Neutrophil (primary cell): ENCODE data around the gene ACAA1.

Experiments used
- H3K27ac ChIP-seq: fragments of 200-600 bp; sonication (generic); 2 replicates; pipeline ENCODE4 v1.5.1; 2016; ENCODE audit warnings: mild to moderate bottlenecking, moderate library complexity
- H3K27me3 ChIP-seq: fragments of 200-600 bp; sonication (generic); 2 replicates; pipeline ENCODE4 v1.6.0; 2016; ENCODE audit warnings: mild to moderate bottlenecking
- H3K36me3 ChIP-seq: fragments of 200-600 bp; sonication (generic); 2 replicates; pipeline ENCODE4 v1.5.1; 2017
- H3K4me1 ChIP-seq, 2 experiments: fragments of 200-600 bp in 1 of 2; sonication (generic) in 1 of 2; 1 replicate in 1 of 2; 2 replicates in 1 of 2; pipeline versions ENCODE4 v1.5.1 to v1.6.1; 2013 to 2016; ENCODE audit warnings: low read depth in 1 of 2, low read length in 1 of 2, mild to moderate bottlenecking in 1 of 2, moderate library complexity in 1 of 2; ENCODE audit not compliant: control insufficient read depth in 1 of 2, insufficient read depth in 1 of 2
- H3K4me3 ChIP-seq, 2 experiments: fragments of 200-600 bp in 1 of 2; sonication (generic) in 1 of 2; 1 replicate in 1 of 2; 2 replicates in 1 of 2; pipeline ENCODE4 v1.5.1; 2013 to 2016; ENCODE audit warnings: low read depth in 1 of 2, low read length in 1 of 2, mild to moderate bottlenecking in 1 of 2, moderate library complexity in 1 of 2
- H3K9me3 ChIP-seq: fragments of 200-600 bp; sonication (generic); 2 replicates; pipeline ENCODE4 v1.5.1; 2016
- TF ChIP-seq, protein P1 (sequence below): fragments of 200-600 bp; sonication (generic); IDR thresholded peaks from 2 replicates; pipeline ENCODE4 v1.5.1; 2016; ENCODE audit warnings: antibody characterized with exemption

The ACAA1 gene

GRCh38 chr3:38115645-38116427 lies 21.1 kb downstream of the ACAA1 start:
- TF ChIP-seq, protein P1, sequence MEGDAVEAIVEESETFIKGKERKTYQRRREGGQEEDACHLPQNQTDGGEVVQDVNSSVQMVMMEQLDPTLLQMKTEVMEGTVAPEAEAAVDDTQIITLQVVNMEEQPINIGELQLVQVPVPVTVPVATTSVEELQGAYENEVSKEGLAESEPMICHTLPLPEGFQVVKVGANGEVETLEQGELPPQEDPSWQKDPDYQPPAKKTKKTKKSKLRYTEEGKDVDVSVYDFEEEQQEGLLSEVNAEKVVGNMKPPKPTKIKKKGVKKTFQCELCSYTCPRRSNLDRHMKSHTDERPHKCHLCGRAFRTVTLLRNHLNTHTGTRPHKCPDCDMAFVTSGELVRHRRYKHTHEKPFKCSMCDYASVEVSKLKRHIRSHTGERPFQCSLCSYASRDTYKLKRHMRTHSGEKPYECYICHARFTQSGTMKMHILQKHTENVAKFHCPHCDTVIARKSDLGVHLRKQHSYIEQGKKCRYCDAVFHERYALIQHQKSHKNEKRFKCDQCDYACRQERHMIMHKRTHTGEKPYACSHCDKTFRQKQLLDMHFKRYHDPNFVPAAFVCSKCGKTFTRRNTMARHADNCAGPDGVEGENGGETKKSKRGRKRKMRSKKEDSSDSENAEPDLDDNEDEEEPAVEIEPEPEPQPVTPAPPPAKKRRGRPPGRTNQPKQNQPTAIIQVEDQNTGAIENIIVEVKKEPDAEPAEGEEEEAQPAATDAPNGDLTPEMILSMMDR, result no peak
- no peaks in the 10 kb centered on the region for H3K9me3 ChIP-seq
- no peak overlapping the region for H3K27ac ChIP-seq
- no peaks in the 10 kb centered on the region for H3K27me3 ChIP-seq
- H3K4me1 ChIP-seq, result peaks cover 18 to 19% of the 10 kb centered on the region in 2 experiments
- H3K36me3 ChIP-seq, result peaks cover 52% of the 10 kb centered on the region
- H3K4me3 ChIP-seq, result no peak overlapping the region

- no peaks in the 10 kb centered on the region for H3K9me3 ChIP-seq
- H3K36me3 ChIP-seq, result peaks cover 44% of the 10 kb centered on the region
- TF ChIP-seq, protein P1, result no peak
- H3K27ac ChIP-seq, result no peak overlapping the region
- no peak overlapping the region for H3K4me3 ChIP-seq
- peaks cover 26 to 27% of the 10 kb centered on the region in 2 experiments for H3K4me1 ChIP-seq
- no peaks in the 10 kb centered on the region for H3K27me3 ChIP-seq
Measured at GRCh38 chr3:38114875-38115644, 21.9 kb downstream of the ACAA1 start.

GRCh38 chr3:38114052-38114874 lies 22.7 kb downstream of the ACAA1 start:
- H3K27me3 ChIP-seq, result no peaks in the 10 kb centered on the region
- no peaks in the 10 kb centered on the region for H3K9me3 ChIP-seq
- H3K27ac ChIP-seq, result no peak overlapping the region
- H3K36me3 ChIP-seq, result peaks cover 36% of the 10 kb centered on the region
- TF ChIP-seq, protein P1, result no peak
- H3K4me3 ChIP-seq, result no peak overlapping the region
- peaks cover 34 to 35% of the 10 kb centered on the region in 2 experiments for H3K4me1 ChIP-seq

DNA sequence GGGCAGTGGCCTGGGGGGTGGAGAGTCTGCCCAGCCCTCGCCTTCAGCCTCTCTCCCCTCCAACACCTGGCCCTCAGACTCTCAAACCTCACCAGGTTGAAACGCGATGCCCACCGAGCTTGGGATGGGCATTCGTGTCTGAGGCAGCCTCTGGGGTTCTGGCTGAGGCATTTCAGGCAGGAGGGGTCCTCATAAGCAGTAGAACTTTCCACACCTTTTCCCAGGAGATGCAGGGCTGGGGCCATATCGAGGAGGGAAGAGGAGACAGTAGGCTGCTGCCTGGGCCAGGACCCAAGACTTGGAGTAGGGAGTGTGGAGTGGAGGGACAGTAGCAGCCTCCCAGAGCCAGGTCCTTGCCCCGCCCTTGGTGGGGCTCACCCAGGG lies 24.6 kb downstream of the ACAA1 start:
- Histone ChIP-seq H3K27me3 (no peaks in the 10 kb centered on the region), H3K4me3 (no peak overlapping the region), H3K27ac (no peak overlapping the region), H3K9me3 (no peaks in the 10 kb centered on the region), H3K36me3 (peaks cover 17% of the 10 kb centered on the region), H3K4me1 (peaks cover 49% of the 10 kb centered on the region in 2 experiments)
- TF ChIP-seq, protein P1, result no peak

- Histone ChIP-seq H3K4me3 (no peak overlapping the region), H3K36me3 (peaks cover 12% of the 10 kb centered on the region), H3K4me1 (peaks cover 54% of the 10 kb centered on the region in 2 experiments), H3K9me3 (no peaks in the 10 kb centered on the region), H3K27me3 (no peaks in the 10 kb centered on the region), H3K27ac (peak overlapping the region; percentile 40)
- TF ChIP-seq, protein P1, result no peak
Measured at GRCh38 chr3:38111696-38112377, 25.1 kb downstream of the ACAA1 start.
